Heart left ventricle (tissue), 16 donors: ENCODE data around the gene MIDN. TPM values are rescaled to one million over a fixed set of nuclear protein-coding genes. Genes with fewer than 3 reads are reported as not detected.

ENCODE experiments used
- ATAC-seq, 4 donors: fragments of 200-7000 bp; cut with Tn5 transposase; one replicate each; pipeline ENCODE4 v1.9.1; 2020 to 2022; ENCODE audit warnings: moderate library complexity in 4 of 4, mild to moderate bottlenecking in 3 of 4, moderate number of reproducible peaks in 1 of 4
- DNase-seq, 5 donors: peaks; one replicate each; pipeline ENCODE4 v3.0.0-alpha.2; 2020
- H3K27ac ChIP-seq, 12 donors: fragments of 200-600 bp; sonication (generic) in 4 of 12; one replicate each; pipeline versions ENCODE4 v1.5.0 to v1.8.0; 2016 to 2022; ENCODE audit warnings: mild to moderate bottlenecking in 2 of 12
- H3K27me3 ChIP-seq, 9 donors: fragments of 200-600 bp; sonication (generic) in 2 of 9; one replicate each; pipeline versions ENCODE4 v1.5.1 to v1.8.0; 2016 to 2022; ENCODE audit warnings: mild to moderate bottlenecking in 3 of 9
- H3K36me3 ChIP-seq, 9 donors: fragments of 200-600 bp; sonication (generic) in 2 of 9; one replicate each; pipeline versions ENCODE4 v1.5.0 to v1.8.0; 2018 to 2022; ENCODE audit warnings: mild to moderate bottlenecking in 2 of 9
- H3K4me1 ChIP-seq, 12 donors: fragments of 200-600 bp; sonication (generic) in 4 of 12; one replicate each; pipeline versions ENCODE4 v1.5.0 to v1.8.0; 2016 to 2022; ENCODE audit warnings: mild to moderate bottlenecking in 3 of 12
- H3K4me3 ChIP-seq, 12 donors: fragments of 200-600 bp; sonication (generic) in 4 of 12; one replicate each; pipeline versions ENCODE4 v1.5.0 to v1.8.0; 2017 to 2022; ENCODE audit warnings: mild to moderate bottlenecking in 9 of 12, moderate library complexity in 4 of 12
- H3K9me3 ChIP-seq, 12 donors: fragments of 200-600 bp; sonication (generic) in 4 of 12; one replicate each; pipeline versions ENCODE4 v1.5.0 to v1.8.0; 2016 to 2022; ENCODE audit warnings: mild to moderate bottlenecking in 1 of 12
- CTCF ChIP-seq, 12 donors: fragments of 200-600 bp; sonication (generic) in 4 of 12; IDR thresholded peaks; one replicate each; pipeline versions ENCODE4 v1.5.0 to v1.8.0; 2018 to 2022; ENCODE audit warnings: antibody characterized with exemption in 12 of 12, mild to moderate bottlenecking in 5 of 12
- POLR2A ChIP-seq, 2 donors: fragments of 450-650 bp; IDR thresholded peaks; one replicate each; pipeline ENCODE4 v1.6.1; 2017; ENCODE audit warnings: antibody characterized with exemption in 2 of 2, mild to moderate bottlenecking in 2 of 2, moderate library complexity in 2 of 2
- WGBS, 4 donors: extraction: QIAGEN DNeasy Blood & Tissue Kit in 2 of 4; methylation state at CpG; one replicate each; pipeline versions ENCODE4 v1.1.5 to v1.1.7; 2013 to 2018; 5-methylcytosine and 5-hydroxymethylcytosine counted together
- intact Hi-C, 10 donors: fragments of 100-400 bp; cut with DNase I; formaldehyde crosslinking; loops; one replicate each; pipeline versions ENCODE4 v1.11.1 to v1.14.2; 2022
- polyA plus RNA-seq, 2 donors: library from polyadenylated mRNA; stranded (reverse); fragments of 200-250 nt; gene quantifications; one replicate each; pipeline ENCODE4 v1.2.3, GENCODE V29; 2013
- total RNA-seq, 9 donors: library from RNA; depleted of rRNA in 2 of 9; stranded (reverse); fragments of >200 nt in 2 of 9; fragmentation: NEBNext Ultra II Directional in 3 of 9; extraction: Animal tissue kit (Norgen Biotek cat#: 25700) in 3 of 9; gene quantifications; one replicate each; pipeline versions ENCODE4 v1.1.0 to v1.2.4, GENCODE V29; 2016 to 2023
- donor health status: ischemic (EF 13 %, LVEDD 7.1; RV severe dilation, severe dysfunction).
- donor health status: healthy with polysubstance abuse.
- donor health status: DM: no; HTN: yes; CAD: no.
- donor health status: DM: no; HTN: no; CAD: no.
- donor health status: ischemic (EF 25% LVEDD 6.9; RV normal size, moderate dysfunction).
- donor health status: ischemic (EF 25% LVEDD 5.7; RV mildly dilated, moderate dysfunction).
- donor health status: healthy.
- donor health status: DM: yes; HTN: yes; CAD: no.
- donor health status: ischemic (EF 35%, LVEDD 5.7; RV mildly dilated, moderate dysfunction).
- donor health status: nonischemic (EF 11% LVEDD 7.7; RV severe dilation, severe dysfunction).
- donor health status: DM: yes; HTN: yes; CAD: no.
- donor health status: PGD.
- donor health status: ischemic (EF 29% LVEDD 5.4; RV normal size, mild dysfunction).
- donor health status: nonischemic (EF 23%, LVEDD 6.1; RV moderate dilation, normal function).

Gene MIDN
- total and polyA plus RNA-seq, 11 donors, result 25.8 to 115 (median 50.7) TPM

DNA sequence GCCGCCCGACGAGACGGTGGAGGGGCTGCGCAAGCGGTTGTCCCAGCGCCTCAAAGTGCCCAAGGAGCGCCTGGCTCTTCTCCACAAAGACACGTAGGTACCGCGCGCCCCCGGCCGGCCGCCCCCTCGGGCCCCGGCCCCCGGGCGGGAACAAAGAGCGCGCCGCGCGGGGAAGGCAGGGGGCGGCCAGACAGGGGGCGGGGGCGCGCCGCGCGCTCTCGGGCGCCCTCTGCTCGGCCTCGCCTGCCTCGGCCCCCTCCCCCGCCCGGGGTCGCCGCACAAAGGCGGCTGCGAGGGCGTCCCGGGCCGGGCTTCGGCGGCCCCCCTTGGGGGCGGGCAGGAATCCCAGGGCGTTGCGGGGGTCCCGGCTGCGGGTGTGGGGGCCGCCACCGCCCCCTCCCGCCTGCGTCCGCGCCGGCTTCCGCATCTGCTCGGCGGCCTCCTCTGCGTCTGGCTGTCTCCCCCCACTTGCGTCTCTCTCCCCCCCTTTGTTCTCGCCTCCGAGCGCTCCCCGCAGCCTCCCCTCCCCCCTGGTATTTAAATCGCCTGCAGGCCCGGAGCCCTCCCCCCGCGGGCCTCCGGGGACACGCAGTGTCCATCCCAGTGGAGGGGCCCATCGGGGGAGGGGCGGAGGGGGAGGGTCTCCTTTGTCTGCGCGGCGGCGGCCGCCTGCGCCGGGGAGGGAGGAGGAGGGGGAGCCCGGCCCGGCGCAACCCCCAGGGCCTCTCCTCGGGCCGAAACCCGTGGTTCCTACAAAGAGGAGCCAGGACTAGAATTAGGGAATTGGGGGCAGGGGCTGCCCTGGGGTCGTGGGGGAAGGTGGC lies 2.3 kb downstream of the MIDN start:
- Histone ChIP-seq H3K27me3 (no peaks in the 10 kb centered on the region), H3K4me1 (peaks cover 20 to 75% (median 57%) of the 10 kb centered on the region in 12 donors), H3K36me3 (peaks cover 7 to 41% (median 35%) of the 10 kb centered on the region in 9 donors), H3K27ac (peak overlapping the region; percentile 96 to 100 (median 100)), H3K4me3 (peak overlapping the region; percentile 63 to 97 (median 84)), H3K9me3 (no peaks in the 10 kb centered on the region)
- ATAC-seq, result no peak
- 0 to 1% (median 1%) methylated on average over 31 to 90 of the region's 90 CpGs for WGBS, 4 donors
- intact Hi-C loops, result loop anchor here in 1 of 10 donors (5.0 kb wide), 1 partner anchor 453 kb away; the partner anchor contains the start of gene PTBP1
- peak; percentile 79 to 85 (median 82) for DNase-seq
- no peak for TF ChIP-seq POLR2A (IDR thresholded peaks at IDR 0.05)
- peak in 1 of 12 donors; percentile 11 for TF ChIP-seq CTCF (IDR thresholded peaks at IDR 0.05)

- 1 to 9% (median 4%) methylated on average over 36 to 41 of the region's 41 CpGs for WGBS, 4 donors
- peaks cover 9 to 50% (median 44%) of the 10 kb centered on the region in 9 donors for H3K36me3 ChIP-seq
- peak overlapping the region; percentile 63 to 97 (median 84) for H3K4me3 ChIP-seq
- peak overlapping the region; percentile 96 to 100 (median 100) for H3K27ac ChIP-seq
- H3K9me3 ChIP-seq, result no peaks in the 10 kb centered on the region
- ATAC-seq, result peak; percentile 0 to 5 (median 0)
- no peaks in the 10 kb centered on the region for H3K27me3 ChIP-seq
- TF ChIP-seq CTCF (IDR thresholded peaks at IDR 0.05) (no peak), POLR2A (IDR thresholded peaks at IDR 0.05) (peak in 1 of 2 donors; percentile 18)
- peak; percentile 83 to 91 (median 87) for DNase-seq
- intact Hi-C loops, result loop anchor here in 1 of 10 donors (5.0 kb wide), 1 partner anchor 454 kb away; the partner anchor contains the start of gene PTBP1
- H3K4me1 ChIP-seq, result peaks cover 25 to 73% (median 56%) of the 10 kb centered on the region in 12 donors
Observed at GRCh38 chr19:1251330-1252220, 3.2 kb downstream of the MIDN start.

DNA sequence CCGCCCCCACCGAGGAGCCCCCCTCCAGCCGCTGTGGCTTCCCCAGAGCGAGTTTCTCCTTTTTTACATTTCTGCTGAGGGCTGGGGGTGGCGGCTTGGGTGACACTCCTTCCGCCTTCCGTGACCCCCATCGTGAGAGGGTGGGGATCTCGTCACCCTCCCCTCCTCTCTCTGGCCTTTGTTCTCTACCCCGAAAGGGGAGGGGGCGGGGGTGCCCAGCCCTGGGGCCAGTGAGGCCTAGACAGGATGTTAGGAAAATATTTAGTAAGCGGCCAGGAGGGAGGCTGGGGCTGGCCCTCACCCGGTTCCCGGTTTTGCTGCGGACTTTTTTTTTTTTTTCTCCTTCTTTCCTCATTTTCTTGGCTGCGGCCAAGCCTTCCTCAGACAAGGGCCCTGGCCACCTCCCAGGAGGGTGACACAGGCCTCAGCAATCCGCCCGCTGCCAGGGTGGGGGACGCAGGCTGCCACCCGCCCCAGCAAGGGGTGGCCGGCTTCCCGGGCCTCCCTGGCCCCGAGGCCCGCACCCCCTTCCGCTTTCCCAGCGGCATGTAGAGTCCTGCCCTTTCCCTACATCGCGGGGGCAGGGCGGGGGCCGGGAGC lies 3.9 kb downstream of the MIDN start:
- TF ChIP-seq POLR2A (IDR thresholded peaks at IDR 0.05) (no peak), CTCF (IDR thresholded peaks at IDR 0.05) (no peak)
- peak overlapping the region; percentile 96 to 100 (median 100) for H3K27ac ChIP-seq
- ATAC-seq (peak; percentile 34 to 49 (median 39)), DNase-seq (peak; percentile 91 to 96 (median 93))
- H3K9me3 ChIP-seq, result no peaks in the 10 kb centered on the region
- WGBS, 4 donors, result 2 to 4% (median 2%) methylated on average over 26 to 30 of the region's 30 CpGs
- peaks cover 25 to 75% (median 60%) of the 10 kb centered on the region in 12 donors for H3K4me1 ChIP-seq
- peaks cover 9 to 58% (median 51%) of the 10 kb centered on the region in 9 donors for H3K36me3 ChIP-seq
- intact Hi-C loops, result loop anchor here in 1 of 10 donors (5.0 kb wide), 1 partner anchor 455 kb away; the partner anchor contains the start of gene PTBP1
- H3K4me3 ChIP-seq, result peak overlapping the region; percentile 63 to 97 (median 84)
- H3K27me3 ChIP-seq, result no peaks in the 10 kb centered on the region
